Cardiac septum (tissue), 1 donor: ENCODE measurements around the gene STYXL1. TPM values are rescaled to one million over a fixed set of nuclear protein-coding genes. Genes with fewer than 3 reads are reported as not detected.
"Not testable (repeated sequence)": the region's sequence is repeated elsewhere in the genome, so short reads cannot be mapped to it uniquely, and the experiment has no call there.

Experiments
- DNase-seq: peaks from one replicate; pipeline ENCODE4 v3.0.0-alpha.2; 2020; ENCODE audit warnings: low spot score
- intact Hi-C: fragments of 100-400 bp; cut with DNase I; formaldehyde crosslinking; loops from one replicate; pipeline ENCODE4 v1.14.0; 2022
- long read RNA-seq: library from polyadenylated mRNA; unstranded; transcript quantifications from one replicate; pipeline ENCODE4 v2.0.0, GENCODE V29; 2021
- total RNA-seq: library from RNA; stranded (reverse); fragmentation: NEBNext Ultra II Directional; extraction: Animal tissue kit (Norgen Biotek cat#: 25700); gene quantifications from one replicate; pipeline ENCODE4 v1.2.1, GENCODE V29; 2021
- donor health status: DM: no; HTN: no; CAD: no.

Gene STYXL1, protein sequence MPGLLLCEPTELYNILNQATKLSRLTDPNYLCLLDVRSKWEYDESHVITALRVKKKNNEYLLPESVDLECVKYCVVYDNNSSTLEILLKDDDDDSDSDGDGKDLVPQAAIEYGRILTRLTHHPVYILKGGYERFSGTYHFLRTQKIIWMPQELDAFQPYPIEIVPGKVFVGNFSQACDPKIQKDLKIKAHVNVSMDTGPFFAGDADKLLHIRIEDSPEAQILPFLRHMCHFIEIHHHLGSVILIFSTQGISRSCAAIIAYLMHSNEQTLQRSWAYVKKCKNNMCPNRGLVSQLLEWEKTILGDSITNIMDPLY
- total RNA-seq: 16.1 TPM
- long read RNA-seq, partial matches to known transcripts: 0 of 3 reads
- long read RNA-seq, other reads (novel, unspliced or antisense): 1 of 3 reads

DNA sequence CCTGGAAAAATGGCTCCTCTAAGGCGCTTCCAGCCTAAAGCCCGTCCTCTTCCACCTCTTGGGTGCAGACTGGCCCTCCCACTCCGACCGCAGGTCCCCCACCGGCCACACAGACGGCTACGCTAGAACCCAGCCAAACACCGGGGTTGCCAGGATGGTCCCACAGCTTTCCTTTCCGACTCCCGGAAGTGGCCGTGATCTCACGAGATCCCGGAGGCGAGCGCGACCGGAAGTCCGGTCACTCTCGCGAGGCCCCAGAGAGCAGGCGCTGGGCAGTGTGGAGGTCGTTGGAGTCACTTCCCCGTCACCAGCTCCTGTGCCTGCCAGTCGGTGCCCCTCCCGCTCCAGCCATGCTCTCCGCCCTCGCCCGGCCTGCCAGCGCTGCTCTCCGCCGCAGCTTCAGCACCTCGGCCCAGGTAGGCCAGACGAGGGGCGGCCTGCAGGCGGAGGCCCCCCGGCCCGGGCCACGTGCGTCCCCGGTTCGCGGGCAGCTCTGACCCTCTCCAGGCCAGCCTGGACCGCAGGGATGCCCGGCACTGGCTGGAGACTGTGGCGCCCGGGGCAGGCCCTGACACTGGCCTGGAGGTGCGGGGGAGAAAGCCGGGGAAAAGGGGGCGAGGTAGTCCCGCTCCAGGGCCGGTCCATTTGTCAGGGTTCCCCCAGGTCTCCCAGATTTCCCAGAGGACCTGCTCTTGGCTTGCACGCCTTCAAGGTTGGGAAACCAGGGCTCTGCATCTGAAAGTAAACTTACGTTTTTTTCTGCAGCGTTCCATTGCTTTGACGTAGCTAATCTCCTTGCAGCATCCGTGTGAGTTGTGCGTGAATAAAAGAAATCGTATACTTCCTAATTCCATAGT lies at the start of gene STYXL1, which contains the start of gene MDH2:
STYXL1 (minus strand) TSS at position 190 of the 857 bp plus-strand sequence. CDS start 17,477 bp downstream, outside the sequence.
MDH2 (plus strand) TSS at position 296 of the 857 bp plus-strand sequence; CDS start at position 351, 55 bp downstream.
- intact Hi-C loops: no loop called here
- peak; percentile 97 for DNase-seq

DNA sequence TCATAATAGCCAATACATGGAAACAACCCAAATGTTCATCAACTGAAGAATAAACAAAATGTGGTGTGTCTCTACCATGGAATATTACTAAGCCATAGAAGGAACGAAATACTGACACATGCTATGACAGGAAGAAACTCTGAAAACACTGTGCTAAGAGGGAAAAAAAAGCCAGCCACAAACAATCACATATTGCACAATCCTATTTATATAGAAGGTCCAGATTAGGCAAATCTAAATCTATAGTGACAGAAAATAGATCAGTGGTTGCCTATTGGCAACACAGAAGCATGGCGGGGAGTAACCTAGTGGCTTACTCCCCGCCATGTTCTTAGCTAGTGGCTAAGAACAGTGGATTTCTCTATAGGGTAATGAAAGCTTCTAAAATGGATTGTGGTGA lies 48.1 kb upstream of the STYXL1 start:
- DNase-seq: no peak
- intact Hi-C loops: no loop called here

DNA sequence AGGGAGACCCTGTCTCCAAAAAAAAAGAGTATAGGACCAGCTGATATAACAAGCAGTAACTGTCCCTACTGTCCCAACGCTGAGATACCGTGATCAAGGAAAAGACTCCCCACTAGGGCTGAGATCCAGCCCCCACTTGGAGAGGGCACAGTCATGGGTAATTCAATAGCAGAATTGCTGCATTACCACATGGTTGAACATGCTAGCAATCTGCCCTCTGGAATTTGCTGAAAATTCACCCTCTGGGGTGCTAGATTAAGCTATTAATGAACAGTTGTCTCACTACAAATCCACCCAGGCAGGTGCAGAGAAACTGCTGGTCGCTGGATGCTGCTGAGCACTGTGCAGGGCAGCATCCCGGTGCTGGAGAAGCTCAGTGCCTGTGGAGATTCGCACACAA lies 46.5 kb upstream of the STYXL1 start:
- DNase-seq, intact Hi-C loops: not testable (repeated sequence)

DNA sequence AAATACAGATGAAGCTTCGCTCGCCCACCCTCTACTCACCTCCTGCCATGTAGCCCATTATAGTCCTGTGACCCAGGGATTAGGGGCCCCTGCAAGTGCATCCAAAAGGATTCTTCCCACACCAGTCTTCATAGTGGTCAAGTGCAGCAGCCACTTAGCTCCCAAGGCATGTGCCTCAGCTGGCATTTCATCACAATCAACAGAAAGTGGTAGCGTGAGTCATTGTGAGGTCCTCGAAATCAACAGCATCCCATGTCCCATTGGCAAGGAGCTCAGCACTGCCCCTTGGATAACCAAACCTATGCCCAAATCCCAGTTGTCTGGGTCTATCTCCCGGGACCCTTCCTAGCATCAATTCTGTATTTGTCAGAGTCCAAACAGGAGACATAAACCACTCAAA lies 45.7 kb upstream of the STYXL1 start:
- intact Hi-C loops: not testable (repeated sequence)

DNA sequence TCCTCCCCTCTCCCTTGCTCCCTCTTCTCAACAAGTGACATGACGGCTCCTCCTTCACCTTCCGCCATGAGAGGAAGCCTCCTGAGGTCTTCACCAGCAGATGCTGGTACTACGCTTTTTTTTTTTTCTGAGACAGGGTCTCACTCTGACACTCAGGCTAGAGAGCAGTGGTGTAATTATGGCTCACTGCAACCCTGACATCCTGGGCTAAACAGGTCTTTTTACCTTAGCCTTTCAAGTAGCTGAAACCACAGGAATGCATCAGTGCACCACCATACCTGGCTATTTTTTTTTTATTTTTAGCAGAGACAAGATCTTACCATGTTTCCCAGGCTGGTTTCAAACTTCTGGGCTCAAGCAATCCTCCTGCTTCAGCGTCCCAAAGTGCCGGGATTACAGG lies 43.7 kb upstream of the STYXL1 start:
- intact Hi-C loops: no loop called here
- no peak for DNase-seq

More for the DNA sequence above, 45.7 kb upstream of the STYXL1 start:
- DNase-seq: not testable (repeated sequence)

DNA sequence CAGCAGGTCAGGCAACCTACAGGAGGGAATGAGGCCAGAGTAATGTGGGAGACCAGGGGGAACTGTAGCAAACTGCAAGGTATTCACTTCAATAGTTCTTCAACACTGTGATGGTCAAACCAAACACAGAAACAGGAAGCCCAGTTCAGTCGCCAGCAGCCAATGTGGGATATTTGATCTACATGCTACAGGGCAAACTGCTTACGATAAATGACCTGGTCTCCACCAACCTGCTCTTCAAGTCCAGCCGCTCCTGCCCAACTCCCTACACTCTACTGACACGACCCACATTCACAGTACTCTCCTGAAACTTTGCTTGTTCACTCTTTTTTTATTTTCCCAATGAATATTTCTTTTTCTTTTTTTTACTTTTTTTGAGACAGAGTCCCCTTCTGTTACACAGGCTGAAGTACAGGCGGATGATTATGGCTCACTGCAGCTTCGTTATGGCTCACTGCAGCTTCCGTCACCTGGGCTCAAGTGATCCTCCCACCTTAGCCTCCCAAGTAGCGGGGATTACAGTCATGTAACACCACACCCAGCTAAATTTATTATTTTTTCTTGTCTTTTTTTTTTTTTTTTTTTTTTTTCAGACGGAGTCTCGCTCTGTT lies 42.2 kb upstream of the STYXL1 start:
- intact Hi-C loops: no loop called here
- DNase-seq: no peak

DNA sequence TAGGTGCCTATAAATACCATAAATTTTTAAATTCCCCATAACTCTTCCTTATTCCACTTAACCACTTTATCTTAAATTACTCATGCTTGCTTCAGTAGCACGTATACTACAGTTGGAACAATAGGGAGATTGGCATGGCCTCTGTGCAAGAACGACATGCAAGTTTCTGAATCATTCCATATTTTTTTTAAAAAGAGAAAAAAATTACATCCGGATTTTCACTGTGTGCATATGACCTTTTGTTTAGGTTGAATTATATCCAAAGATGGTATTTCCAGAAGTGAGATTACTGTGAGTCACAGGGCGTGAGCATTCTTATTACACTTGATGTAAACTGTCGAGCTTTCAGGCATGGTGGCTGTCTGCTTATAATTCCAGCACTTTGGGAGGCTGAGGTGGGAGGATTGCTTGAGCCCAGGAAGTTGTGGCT lies 39.6 kb upstream of the STYXL1 start:
- DNase-seq, intact Hi-C loops: not testable (repeated sequence)

DNA sequence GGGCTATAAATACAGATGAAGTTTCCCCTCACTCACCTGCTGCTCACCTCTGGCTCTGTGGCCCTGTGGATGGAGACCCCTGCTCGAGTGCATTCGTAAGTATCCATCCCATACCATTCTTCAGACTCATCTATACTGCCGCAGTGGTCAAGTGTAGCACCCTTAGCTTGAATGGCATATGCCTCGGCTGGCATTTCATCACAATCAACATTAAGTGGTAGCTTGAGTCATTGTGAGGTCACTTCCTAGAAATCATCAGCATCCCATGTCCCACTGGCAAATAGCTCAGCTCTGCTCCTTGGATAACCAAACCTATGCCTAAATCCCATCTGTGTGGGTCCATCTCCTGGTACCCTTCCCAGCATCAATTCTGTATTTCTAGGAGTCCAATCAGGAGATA lies 38.3 kb upstream of the STYXL1 start:
- DNase-seq: no peak
- intact Hi-C loops: no loop called here

DNA sequence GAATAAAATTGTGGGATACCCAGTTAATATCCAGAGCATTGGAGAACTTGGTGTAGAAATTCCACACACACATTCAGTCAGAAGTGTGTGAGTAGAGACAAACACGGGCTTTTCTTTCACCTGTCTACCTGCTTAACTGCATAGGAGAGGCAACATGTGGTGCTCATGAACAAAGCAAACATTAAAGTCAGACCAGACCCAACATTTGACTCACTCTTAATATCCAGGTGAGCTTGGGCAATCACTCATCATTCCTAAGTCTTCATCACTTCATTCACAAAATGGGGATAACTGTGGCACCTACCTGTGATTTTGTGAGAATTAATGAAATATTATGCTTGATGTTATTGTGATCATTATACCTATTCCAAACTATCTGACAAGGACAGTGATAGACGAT lies 36.3 kb upstream of the STYXL1 start:
- DNase-seq, intact Hi-C loops: not testable (repeated sequence)

DNA sequence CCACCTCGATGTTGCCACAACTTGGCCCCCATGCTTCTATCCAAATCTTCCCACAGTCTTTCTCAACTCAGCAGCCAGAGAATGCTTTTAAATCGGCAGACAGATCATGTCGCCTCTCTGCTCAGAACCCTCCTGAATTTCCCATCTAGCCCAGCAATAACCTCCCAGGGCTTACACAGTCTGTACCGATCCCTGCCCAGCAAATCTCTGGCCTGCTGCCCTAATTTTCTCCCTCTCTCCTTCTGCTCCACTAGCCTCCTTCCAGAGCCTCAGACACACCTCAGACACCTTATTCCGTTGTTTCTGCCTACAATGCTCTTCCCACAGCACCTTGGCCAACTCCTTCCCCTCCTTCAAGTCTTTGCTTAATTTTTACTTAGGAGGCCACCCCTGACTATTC lies 32.4 kb upstream of the STYXL1 start:
- intact Hi-C loops: no loop called here
- no peak for DNase-seq

DNA sequence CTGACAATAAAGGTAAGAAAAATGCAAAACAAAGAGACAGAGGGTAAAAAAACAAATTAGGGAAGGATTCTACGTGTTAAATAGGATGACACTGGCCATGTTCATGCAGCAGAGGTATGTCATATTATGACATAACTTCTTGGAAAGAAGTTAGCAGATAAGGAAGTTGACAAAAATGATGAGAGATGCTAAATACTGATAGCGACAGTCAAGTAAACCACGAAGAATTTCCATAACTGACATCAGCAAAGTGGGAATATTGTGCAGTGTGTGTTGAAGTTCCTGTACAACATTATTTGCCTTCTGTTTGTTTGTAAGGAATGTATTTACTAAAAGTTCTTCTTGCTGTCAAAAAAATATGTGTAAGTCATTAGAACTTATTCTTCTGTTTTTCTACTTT lies 29.6 kb upstream of the STYXL1 start:
- intact Hi-C loops: no loop called here
- no peak for DNase-seq

DNA sequence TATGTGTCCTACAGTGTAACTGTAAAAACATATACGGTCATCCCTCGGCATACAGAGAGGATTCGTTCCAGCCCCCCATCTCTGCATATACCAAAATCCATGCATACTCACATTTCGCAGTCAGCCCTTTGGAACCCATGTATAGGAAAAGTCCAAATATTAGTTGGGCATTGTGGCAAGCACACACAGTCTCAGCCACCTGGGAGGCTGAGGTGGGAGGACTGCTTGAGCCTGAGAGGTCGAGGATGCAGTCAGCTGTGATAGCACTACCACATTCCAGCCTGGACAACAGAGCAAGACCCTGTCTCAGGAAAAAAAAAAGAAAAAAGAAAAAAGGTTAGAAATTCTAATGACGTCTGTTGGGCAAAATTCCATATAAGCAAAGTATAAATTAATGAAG lies 29.2 kb upstream of the STYXL1 start:
- intact Hi-C loops: no loop called here
- DNase-seq: no peak

DNA sequence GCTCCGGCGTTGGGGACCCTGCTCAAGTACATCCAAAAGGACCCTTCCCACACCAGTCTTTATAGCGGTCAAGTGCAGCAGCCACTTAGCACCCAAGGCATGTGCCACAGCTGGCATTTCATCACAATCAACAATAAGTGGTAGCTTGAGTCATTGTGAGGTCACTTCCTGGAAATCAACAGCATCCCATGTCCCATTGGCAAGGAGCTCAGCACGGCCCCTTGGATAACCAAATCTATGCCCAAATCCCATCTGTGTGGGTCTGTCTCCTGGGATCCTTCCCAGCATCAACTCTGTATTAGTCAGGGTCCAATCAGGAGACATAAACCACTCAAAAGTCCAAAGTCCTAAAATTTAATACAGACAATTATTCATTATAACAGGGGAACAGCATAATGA lies 27.2 kb upstream of the STYXL1 start:
- intact Hi-C loops: no loop called here
- no peak for DNase-seq

DNA sequence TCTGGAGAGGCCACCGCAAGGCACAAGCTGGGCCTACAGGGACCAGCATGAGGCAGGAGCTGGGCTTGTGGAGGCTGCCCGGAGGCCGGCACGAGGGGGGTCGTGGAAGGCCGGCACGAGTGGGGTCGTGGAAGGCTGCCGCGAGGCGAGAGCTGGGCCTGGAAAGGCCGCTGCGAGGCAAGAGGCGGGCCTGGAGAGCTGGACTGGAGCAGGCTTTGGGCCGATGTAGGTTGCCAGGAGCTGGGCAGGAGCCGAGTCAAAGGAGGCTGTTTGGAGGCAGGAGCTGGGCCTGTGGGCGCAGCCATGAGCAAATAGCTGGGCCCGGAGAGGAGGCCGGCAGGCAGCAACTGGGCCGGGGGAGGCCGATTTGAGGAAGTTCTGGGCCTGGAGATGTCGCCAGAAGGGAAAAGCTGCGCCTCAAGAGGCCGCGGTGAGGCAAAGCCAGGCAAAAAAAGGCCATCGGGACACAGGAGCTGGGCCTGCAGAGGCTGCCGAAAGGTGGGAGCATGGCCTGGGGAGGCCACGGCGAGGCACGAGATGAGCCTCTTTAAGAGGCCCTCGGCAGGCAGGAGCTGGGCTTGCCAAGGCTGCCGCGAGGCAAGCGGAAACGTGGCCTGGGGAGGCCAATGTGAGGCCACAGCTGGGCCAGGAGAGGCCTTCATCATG lies 26.6 kb upstream of the STYXL1 start:
- no peak for DNase-seq
- intact Hi-C loops: no loop called here

DNA sequence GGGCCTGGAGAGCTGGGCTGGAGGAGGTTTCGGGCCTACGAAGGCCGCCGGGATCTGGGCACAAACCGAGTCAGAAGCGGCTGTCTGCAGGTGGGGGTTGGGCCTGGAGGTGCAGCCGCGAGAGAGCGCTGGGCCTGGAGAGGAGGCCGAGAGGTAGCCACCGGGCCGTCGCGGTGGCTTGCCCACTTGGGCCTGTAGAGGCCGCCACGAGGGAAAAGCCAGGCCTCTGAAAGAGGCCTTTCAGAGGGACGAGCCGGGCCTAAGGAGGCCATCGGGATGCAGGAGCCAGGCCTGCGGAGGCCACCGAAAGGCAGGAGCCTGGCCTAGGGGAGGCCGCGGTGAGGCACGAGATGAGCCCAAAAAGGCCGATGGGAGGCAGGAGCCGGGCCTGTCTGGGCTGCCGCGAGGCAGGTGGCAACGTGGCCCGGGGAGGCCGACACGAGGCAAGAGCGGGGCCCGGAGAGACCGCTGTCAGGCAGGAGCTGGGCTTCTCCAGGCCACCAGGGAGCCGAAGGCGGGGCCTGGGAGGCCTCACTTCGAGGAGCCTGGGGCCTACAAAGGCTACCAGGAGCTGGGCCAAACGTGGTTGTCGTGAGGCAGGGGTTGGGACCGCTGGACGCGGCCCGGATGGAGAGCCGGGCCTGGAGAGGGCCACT lies 25.7 kb upstream of the STYXL1 start:
- intact Hi-C loops: no loop called here
- DNase-seq: no peak

DNA sequence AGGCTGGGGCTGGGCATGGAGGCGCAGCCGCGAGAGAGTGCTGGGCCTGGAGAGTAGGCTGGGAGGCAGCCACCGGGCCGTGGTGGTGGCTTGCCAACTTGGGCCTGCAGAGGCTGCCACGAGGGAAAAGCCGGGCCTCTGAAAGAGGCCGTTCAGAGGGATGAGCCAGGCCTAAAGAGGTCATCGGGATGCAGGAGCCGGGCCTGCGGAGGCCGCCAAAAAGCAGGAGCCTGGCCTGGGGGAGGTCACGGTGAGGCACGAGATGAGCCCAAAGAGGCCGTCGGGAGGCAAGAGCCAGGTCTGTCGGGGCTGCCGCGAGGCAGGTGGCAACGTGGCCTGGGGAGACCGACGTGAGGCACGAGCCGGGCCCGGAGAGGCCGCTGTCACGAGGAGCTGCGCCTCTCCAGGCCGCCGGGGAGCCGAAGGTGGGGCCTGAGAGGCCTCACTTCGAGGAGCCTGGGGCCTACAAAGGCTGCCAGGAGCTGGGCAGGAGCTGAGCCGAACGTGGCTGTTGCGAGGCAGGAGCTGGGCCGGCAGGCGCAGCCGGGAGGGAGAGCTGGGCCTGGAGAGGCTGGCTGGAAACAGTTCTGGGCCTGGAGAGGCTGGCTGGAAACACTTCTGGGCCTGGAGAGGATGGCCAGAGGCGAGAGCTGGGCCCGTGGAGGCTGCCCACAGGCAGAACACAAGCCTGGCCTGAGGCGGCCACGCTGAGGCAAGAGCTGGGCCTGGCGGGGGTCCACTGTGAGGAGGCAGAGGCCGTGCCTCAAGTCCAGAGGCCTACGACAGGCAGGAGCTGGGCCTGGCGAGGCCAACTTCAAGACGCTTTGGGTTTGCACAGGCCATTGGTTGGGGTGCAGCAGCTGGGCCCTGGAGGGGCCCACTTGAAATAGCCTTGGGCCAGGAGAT lies 24.7 kb upstream of the STYXL1 start:
- no peak for DNase-seq
- intact Hi-C loops: no loop called here

DNA sequence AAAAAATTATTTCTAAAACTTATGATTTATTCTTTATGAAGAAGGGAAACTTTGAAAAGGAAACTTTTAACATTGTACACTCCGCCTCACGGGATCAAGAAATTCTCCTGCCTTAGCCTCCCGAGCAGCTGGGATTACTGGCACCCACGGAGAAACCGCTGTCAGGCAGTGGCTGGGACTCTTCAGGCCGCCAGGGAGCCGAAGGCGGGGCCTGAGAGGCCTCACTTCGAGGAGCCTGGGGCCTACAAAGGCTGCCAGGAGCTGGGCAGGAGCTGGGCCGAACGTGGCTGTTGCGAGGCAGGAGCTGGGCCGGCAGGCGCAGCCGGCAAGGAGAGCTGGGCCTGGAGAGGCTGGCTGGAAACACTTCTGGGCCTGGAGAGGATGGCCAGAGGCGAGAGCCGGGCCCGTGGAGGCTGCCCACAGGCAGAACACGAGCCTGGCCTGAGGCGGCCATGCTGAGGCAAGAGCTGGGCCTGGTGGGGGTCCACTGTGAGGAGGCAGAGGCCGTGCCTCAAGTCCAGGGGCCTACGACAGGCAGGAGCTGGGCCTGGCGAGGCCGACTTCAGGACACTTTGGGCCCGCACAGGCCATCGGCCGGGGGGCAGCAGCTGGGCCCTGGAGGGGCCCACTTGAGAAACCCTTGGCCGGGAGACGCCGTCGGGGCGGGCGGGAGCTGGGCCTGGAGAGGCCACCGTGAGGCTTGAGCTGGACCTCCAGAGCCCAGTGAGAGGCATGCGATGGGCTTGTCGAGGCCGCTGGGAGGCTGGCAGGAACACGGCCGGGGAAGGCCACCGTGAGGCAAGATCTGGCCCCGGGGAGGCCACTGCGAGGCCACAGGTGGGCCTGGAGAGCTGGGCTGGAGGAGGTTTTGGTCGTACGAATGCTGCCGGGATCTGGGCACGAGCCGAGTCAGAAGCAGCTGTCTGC lies 23.8 kb upstream of the STYXL1 start:
- intact Hi-C loops: no loop called here
- no peak for DNase-seq
